Adipocyte (in vitro differentiated cells): ENCODE results near the gene WASF2.
A peak's percentile ranks its signal among the peaks of the same experiment; 100 is the strongest.
"Not testable (repeated sequence)": the region's sequence is repeated elsewhere in the genome, so short reads cannot be mapped to it uniquely, and the experiment has no call there.

Experiments
- DNase-seq: peaks from one replicate; pipeline ENCODE4 v3.0.0-alpha.2; 2015; ENCODE audit warnings: low read depth
- H3K27me3 ChIP-seq: replicated peaks from 2 replicates; pipeline ENCODE4 v1.7.0; 2013; ENCODE audit warnings: mild to moderate bottlenecking, low read length, moderate library complexity; ENCODE audit not compliant: control insufficient read depth, insufficient read depth
- H3K36me3 ChIP-seq: 2 replicates; pipeline ENCODE4 v1.7.0; 2013; ENCODE audit warnings: low read length, mild to moderate bottlenecking, moderate library complexity; ENCODE audit not compliant: control insufficient read depth, insufficient read depth, severe bottlenecking
- H3K4me1 ChIP-seq: 2 replicates; pipeline ENCODE4 v1.7.0; 2013; ENCODE audit warnings: mild to moderate bottlenecking, low read length, moderate library complexity; ENCODE audit not compliant: control insufficient read depth, insufficient read depth
- H3K4me3 ChIP-seq: 2 replicates; pipeline ENCODE4 v1.7.0; 2013; ENCODE audit warnings: mild to moderate bottlenecking, low read length, moderate library complexity
- H3K9ac ChIP-seq: 2 replicates; pipeline ENCODE4 v1.7.0; 2013; ENCODE audit warnings: mild to moderate bottlenecking, low read length, moderate library complexity
- H3K9me3 ChIP-seq: 2 replicates; pipeline ENCODE4 v1.7.0; 2013; ENCODE audit warnings: mild to moderate bottlenecking, low read length, moderate library complexity; ENCODE audit not compliant: control insufficient read depth

The WASF2 gene, protein sequence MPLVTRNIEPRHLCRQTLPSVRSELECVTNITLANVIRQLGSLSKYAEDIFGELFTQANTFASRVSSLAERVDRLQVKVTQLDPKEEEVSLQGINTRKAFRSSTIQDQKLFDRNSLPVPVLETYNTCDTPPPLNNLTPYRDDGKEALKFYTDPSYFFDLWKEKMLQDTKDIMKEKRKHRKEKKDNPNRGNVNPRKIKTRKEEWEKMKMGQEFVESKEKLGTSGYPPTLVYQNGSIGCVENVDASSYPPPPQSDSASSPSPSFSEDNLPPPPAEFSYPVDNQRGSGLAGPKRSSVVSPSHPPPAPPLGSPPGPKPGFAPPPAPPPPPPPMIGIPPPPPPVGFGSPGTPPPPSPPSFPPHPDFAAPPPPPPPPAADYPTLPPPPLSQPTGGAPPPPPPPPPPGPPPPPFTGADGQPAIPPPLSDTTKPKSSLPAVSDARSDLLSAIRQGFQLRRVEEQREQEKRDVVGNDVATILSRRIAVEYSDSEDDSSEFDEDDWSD

DNA sequence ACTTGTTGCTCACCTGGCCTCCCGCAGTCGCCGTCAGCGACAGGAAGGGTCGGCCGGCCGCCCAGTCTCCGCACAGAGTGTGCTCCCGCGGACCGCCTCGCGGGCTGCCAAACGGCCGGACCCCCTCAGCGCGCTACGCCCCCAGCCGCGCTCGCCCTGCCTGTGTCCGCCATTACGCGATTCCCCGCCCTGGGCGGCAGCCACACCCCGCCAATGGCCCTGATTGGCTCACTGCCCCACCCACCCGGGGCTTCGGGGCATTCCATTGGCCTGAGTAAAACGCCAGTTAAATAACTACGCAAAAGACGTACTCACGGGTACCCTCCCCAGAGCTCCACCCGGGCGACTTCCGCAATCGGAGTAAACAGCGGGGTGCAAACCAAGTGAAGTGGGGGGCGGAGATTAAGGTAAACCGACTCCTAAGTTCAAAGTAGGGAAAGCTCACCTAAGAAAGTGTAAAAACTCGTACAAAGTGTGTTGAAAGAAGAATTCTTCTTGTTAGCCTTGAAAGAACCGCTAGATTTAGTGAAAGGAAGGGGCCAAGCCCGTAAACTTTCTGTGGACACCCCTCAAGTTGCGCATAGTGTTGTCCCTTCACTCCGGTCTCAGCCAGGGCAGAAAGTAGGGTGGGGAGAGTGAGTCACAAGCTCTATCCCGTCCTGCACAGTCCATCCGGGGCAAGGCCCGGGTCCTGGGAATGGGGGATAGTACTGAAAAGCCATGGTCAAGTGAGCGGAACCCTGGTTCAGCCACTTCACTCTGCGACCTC is at the start of gene WASF2:
TSS of gene WASF2 (minus strand) at position 195 of the 769 bp plus-strand sequence. CDS start 61,277 bp downstream, outside the sequence.
- H3K4me3 ChIP-seq, result peak within 1 kb of the TSS; percentile 96
- H3K27me3 ChIP-seq, result no peaks in the 10 kb centered on the region
- peak within 1 kb of the TSS; percentile 96 for H3K9ac ChIP-seq
- peaks cover 34% of the 10 kb centered on the region for H3K4me1 ChIP-seq
- no peaks in the 10 kb centered on the region for H3K36me3 ChIP-seq
- H3K9me3 ChIP-seq, result no peaks in the 10 kb centered on the region
- DNase-seq, result peak; percentile 99

DNA sequence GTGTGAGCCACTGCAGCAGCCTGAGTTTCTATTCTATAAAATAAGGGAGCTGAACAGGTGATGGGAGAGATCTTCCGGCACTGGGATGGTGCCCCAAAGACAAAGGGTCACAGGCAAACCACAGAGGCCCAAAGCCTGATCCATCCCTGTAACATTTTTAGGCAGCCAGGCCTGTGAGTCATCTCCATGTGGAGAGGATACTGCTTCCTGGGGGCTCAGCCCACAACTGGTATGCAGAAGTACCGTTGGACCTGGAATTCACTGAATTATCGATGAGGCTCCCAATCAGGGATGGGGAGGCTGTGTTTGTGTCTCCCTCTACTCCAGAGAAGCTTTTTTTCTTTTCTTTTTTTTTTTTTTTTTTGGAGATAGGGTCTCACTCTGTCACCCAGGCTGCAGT is 48.8 kb upstream of the WASF2 start:
- H3K36me3 ChIP-seq, result peaks cover 3% of the 10 kb centered on the region

DNA sequence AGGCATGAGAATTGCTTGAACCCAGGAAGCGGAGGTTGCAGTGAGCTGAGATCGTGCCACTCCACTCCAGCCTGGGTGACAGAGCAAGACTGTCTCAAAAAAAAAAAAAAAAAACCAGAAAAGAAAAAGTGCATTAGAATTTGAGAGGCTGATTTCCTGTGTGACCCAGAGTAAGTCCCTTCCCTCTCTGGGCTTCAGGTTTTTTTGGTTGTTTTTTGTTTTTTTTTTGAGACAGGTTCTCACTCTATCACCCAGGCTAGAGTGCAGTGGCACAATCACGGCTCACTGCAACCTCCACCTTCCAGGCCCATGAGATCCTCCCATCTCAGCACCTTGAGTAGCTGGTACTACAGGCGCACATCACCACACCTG is 48.3 kb upstream of the WASF2 start:
- H3K4me1 ChIP-seq, result peaks cover 65% of the 10 kb centered on the region
- not testable (repeated sequence) for H3K9me3 ChIP-seq, H3K27me3 ChIP-seq, H3K36me3 ChIP-seq, DNase-seq, H3K9ac ChIP-seq, H3K4me3 ChIP-seq

More for the DNA sequence above, 48.8 kb upstream of the WASF2 start:
- peak; percentile 81 for DNase-seq
- Histone ChIP-seq H3K9me3 (no peaks in the 10 kb centered on the region), H3K4me3 (no peak overlapping the region), H3K4me1 (peaks cover 68% of the 10 kb centered on the region), H3K27me3 (no peaks in the 10 kb centered on the region), H3K9ac (no peak overlapping the region)

DNA sequence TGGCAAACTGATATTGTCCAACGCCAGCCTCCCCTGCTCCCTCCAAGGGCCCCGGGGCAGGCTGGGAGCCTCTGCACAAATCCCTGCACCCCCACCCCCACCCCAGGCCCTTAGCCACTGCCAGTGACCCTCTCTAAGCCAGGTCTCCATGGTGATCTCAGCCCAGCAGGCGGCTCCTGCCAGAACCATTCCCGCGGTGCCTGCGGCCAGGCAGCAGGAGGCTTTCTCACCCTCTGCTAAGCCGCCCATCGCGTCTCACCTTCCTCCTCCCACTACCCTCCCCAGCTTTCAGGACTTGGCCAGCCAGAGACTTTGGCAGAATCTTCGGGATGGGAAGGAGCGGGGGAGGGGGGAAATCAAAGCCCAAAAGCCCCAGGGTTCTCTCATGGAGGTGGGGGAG is 46.8 kb upstream of the WASF2 start:
- Histone ChIP-seq H3K36me3 (peaks cover 20% of the 10 kb centered on the region), H3K27me3 (no peaks in the 10 kb centered on the region), H3K9ac (peak overlapping the region; percentile 76), H3K9me3 (no peaks in the 10 kb centered on the region), H3K4me1 (peaks cover 49% of the 10 kb centered on the region), H3K4me3 (peak overlapping the region; percentile 10)
- DNase-seq, result peak; percentile 84

DNA sequence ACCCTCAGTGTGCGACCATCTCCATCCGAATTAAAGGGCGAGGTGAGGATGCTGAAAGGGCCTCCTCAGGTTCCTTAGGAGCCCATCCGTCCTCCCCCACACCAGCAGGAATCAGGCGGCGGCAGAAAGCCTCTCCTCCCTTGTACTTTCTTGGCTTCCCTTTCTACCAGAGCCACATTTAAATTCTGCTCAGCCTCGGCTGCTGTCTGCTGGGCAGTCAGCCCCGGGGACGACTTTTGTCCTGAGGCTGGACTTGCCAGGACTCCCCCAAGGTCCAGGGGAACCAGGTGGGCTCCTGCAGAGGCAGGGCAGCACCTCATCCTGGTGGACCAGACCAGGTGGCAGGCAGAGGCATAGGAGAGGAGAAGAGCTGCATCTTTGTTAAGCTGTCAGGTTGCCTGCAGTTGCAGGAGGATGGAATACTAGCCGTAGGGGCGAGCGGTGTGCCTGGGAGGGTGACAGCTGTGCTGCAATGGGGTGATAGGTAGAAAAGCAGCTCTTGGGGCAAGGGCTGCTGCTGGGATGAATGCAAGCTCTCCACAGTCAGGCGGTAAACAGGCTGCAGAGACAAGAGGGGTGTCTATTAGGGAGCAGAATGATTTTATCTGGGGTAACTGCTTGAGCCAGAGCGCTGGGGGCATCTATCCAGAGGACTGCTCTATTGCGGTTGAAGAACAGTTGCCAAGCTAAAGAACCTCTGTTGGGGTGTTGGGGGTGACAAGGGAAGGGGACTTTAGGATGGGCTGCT is 46.2 kb upstream of the WASF2 start:
- H3K4me1 ChIP-seq, result peaks cover 49% of the 10 kb centered on the region
- H3K36me3 ChIP-seq, result peaks cover 20% of the 10 kb centered on the region
- H3K9ac ChIP-seq, result peak overlapping the region; percentile 76
- no peaks in the 10 kb centered on the region for H3K9me3 ChIP-seq
- DNase-seq, result no peak
- H3K27me3 ChIP-seq, result no peaks in the 10 kb centered on the region
- no peak overlapping the region for H3K4me3 ChIP-seq

DNA sequence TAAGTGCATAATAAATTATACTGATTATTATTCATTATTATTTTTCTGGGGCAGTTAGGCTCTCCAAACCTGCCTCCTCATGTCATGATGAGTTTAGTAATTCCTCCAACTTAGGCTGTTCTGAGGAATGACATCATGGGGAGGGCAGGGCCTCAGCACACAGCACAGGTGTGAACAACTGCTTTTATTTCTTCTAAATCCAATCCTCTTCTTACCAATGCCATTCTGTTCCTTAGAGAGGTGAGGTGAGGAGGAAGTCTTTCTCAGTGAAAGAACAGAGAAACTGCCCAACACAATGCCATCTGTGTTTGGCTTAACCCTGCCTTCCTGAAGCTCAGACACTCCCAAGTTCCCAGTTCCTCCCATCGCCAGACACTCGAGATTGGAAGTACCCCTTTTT is 45.4 kb upstream of the WASF2 start:
- no peak overlapping the region for H3K4me3 ChIP-seq
- peaks cover 20% of the 10 kb centered on the region for H3K36me3 ChIP-seq
- no peak for DNase-seq

DNA sequence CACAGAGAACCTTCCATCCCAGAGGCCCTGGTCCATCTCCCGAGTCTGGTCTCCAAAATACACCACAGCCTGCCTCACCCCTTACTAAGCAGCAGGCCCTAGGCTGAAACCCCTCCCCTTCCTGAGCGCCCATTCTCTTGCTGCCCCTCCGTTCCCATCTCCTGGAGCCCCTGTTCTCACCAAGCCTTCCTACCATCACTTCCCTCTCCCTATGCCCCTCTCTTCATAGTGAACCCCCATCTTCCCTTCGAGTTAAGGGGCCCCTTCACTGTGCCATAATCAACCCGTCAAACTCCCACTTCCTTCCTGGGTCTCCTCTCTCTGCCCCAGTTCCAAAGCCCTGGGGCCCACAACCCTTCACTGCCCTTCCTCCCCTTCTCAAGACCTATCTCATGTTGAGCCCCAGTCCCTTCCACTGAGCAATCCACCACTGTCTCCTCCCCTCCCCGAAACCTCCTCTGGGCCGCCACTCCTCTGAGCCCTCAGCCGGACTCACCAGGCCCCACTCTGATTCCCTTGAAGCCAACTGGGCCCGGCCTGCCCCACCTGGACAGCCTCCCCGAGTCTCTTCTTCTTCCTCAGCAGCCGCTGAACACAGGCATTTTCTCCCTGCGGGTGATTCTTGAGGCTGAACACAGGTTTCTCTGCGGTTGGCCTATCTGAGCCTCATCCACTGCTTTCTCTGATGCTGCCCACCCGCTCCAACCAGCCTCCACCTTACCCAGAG is 42.2 kb upstream of the WASF2 start:
- DNase-seq, result no peak
- no peaks in the 10 kb centered on the region for H3K27me3 ChIP-seq
- no peak overlapping the region for H3K4me3 ChIP-seq
- no peak overlapping the region for H3K9ac ChIP-seq
- peaks cover 36% of the 10 kb centered on the region for H3K4me1 ChIP-seq
- H3K9me3 ChIP-seq, result no peaks in the 10 kb centered on the region
- H3K36me3 ChIP-seq, result peaks cover 20% of the 10 kb centered on the region

More for the DNA sequence above, 45.4 kb upstream of the WASF2 start:
- no peaks in the 10 kb centered on the region for H3K9me3 ChIP-seq
- H3K9ac ChIP-seq, result peak overlapping the region; percentile 0
- peaks cover 46% of the 10 kb centered on the region for H3K4me1 ChIP-seq
- H3K27me3 ChIP-seq, result no peaks in the 10 kb centered on the region

DNA sequence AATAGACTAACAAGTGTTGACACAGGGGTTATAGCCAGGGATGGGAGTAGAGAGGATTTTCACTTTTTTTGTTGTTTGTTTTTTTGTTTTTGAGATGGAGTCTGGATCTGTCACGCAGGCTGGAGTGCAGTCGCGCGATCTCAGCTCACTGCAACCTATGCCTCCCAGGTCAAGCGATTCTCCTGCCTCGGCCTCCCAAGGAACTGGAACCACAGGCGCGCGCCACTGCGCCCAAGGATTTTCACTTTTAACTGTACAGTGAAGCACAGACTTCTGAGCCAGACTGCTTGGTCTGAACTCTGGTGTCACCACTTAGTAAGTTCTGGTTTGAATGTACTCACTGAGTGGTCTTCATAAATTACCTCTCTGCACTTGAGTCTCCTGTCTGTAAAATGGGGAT is 40.2 kb upstream of the WASF2 start:
- Histone ChIP-seq H3K27me3 (no peaks in the 10 kb centered on the region), H3K36me3 (peaks cover 20% of the 10 kb centered on the region), H3K4me3 (no peak overlapping the region), H3K9ac (no peak overlapping the region), H3K9me3 (no peaks in the 10 kb centered on the region), H3K4me1 (peaks cover 31% of the 10 kb centered on the region)
- no peak for DNase-seq

DNA sequence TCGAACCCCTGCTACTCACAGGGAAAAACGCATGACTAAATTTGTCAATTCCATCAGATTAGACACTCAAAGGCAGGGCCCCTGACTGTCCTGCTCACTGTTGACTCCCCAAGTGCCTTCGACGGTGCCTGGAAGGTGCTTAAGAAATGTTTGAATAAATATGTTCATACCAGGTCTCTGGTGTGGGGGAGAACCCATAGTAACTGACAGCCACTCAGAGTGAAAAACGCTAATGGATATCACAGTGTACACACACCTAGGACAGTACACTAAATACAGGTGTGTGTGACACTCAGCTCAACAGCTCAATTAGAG is 39.7 kb upstream of the WASF2 start:
- peaks cover 20% of the 10 kb centered on the region for H3K36me3 ChIP-seq
- no peak overlapping the region for H3K4me3 ChIP-seq
- H3K9ac ChIP-seq, result peak overlapping the region; percentile 43
- H3K27me3 ChIP-seq, result no peaks in the 10 kb centered on the region
- DNase-seq, result no peak
- H3K9me3 ChIP-seq, result no peaks in the 10 kb centered on the region
- peaks cover 34% of the 10 kb centered on the region for H3K4me1 ChIP-seq

DNA sequence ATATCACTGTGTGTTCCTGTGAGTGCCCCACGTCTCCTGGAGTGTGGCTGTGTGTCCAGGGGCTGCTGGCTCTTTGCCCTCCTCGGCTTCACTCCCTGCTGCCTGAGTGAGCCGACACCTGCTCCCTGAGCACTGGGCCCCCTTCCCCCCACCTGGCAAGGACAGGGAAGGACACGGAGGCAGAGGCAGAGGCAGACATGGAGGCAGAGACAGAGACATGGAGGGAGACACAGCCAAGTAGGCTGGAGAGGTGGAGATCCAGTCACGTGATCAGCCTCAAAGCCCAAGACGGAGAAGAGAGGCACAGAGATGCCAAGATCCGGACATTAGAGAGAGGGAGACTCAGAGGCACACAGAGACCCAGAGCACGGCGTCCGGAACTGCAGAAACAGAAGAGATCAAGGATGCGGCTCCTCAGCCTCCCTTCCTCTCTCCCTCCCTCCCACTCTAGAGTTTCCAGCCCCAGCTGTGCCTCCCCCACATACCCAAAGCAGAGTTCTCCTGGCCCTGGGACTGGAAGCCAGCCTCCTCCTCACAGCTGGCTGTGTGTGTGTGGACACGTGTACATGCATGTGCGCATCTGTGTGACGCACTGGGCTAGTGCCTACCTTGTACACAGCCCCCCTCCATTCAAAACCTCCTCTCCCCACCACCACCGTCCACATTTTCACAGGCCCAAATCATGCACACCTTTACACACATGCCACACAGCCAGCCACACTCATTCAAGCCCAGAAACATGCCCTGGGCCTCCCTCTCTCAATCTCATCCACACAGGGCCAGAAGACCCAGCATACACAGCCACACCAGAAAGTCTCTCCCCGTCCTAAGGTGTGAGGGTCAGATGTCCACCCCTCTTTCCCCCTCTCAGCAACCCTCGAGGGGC is 39.1 kb upstream of the WASF2 start:
- H3K4me1 ChIP-seq, result peaks cover 35% of the 10 kb centered on the region
- H3K4me3 ChIP-seq, result peak overlapping the region; percentile 17

More for the DNA sequence above, 39.1 kb upstream of the WASF2 start:
- no peaks in the 10 kb centered on the region for H3K27me3 ChIP-seq
- DNase-seq, result peak; percentile 54
- peak overlapping the region; percentile 43 for H3K9ac ChIP-seq
- H3K9me3 ChIP-seq, result no peaks in the 10 kb centered on the region
- peaks cover 20% of the 10 kb centered on the region for H3K36me3 ChIP-seq
